GM19351 (cell line): ENCODE data around the gene SPAG16.
"Not testable (repeated sequence)": the region's sequence is repeated elsewhere in the genome, so short reads cannot be mapped to it uniquely, and the experiment has no call there.

ENCODE experiments used
- ATAC-seq: cut with Tn5 transposase; IDR thresholded peaks from one replicate; pipeline ENCODE4 v1.9.1; 2021; ENCODE audit warnings: mild to moderate bottlenecking, moderate library complexity; ENCODE audit not compliant: unreplicated experiment

The SPAG16 gene

GRCh38 chr2:213407027-213407426, 122.8 kb downstream of the SPAG16 start:
- ATAC-seq = not testable (repeated sequence)

GRCh38 chr2:213408426-213409070, 124.3 kb downstream of the SPAG16 start:
- not testable (repeated sequence) for ATAC-seq

DNA sequence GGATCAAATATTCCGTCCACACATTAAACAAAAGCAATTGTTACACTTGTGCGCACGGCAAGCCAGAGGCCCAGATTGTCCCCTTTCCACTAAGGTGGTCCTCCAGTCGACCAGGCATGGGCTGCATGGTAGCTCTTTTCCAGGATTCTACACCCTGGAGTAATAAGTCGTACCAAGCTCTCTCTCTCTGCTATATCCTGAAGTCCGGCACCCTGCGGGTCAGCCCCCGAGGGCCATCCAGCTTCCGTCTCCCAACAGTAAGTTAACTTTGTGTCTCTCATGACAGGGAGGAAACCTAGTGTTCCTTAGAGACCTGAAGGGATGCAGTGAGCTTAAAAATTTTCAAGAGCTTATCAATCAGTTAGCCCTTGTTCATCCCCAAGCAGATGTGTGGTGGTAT, 126.4 kb downstream of the SPAG16 start:
- ATAC-seq = not testable (repeated sequence)

DNA sequence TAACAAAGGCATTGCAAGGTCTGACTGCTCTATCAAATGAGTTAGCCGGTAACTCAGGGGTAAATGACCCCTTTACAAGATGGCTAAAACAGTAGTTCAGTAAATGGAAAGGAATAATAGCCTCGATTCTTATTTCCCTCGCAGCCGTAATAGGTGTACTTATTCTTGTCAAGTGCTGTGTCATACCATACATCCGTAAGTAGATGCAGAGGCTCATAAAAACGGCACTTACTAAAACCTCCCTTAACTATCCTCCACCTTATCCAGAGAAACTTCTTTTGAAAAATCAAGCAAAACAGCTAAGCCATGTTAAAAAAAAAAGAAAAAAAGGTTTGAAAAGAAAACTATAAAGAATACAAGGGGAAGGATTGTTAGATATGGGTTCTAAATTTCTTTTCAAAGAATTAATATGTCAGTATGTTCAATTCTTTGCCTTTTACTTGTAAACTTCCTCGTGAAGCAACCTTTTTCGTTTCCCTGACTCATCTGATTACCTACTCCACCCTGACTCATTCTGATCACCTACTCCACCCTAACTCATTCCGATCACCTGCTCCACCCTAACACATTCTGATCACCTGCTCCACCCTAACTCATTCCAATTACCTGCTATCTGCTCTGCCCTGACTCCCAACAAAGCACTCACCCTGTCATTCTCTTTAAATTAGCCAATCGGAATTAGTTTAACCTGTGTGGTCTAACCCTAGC, 127.5 kb downstream of the SPAG16 start:
- ATAC-seq = no peak

GRCh38 chr2:213415093-213415492, 130.8 kb downstream of the SPAG16 start:
- ATAC-seq = no peak

DNA sequence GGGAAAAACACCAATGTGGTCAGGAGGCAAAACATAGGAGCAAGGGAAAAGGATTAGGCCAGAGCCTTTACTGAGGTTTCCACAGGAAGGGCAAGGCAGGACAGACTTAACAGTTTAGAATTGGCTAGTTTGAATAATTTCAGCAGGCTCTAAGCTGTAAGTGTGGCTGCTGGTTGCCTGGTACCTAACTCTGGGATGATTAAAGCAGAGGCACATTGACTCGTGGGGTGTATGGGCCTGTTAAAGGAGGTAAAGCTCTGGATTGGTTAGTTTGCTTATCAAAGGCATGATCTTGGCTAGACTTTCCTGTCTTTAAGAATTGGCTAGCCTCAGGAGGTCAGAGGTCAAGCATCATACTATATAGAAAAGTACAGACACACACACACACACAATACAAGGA, 132.6 kb downstream of the SPAG16 start:
- no peak for ATAC-seq

DNA sequence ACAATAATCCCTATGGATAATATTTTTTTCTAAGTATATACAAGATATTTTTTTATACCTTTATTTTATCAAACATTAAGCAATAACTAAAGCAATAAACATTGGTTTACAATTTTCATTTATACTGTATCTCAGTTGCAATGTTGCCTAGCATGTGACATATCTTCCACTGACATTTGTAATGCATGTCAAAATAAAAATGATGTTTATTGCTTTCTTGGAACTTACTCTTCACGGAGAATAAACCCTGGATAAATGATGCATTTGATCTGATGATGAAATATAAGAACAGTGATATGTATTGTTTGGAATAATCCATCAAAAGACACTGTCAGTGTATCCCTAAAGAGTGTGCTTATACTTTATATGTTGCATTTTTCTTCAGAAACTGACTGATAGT, 135.7 kb downstream of the SPAG16 start:
- ATAC-seq = no peak

GRCh38 chr2:213420828-213421385, 136.6 kb downstream of the SPAG16 start:
- ATAC-seq = no peak

DNA sequence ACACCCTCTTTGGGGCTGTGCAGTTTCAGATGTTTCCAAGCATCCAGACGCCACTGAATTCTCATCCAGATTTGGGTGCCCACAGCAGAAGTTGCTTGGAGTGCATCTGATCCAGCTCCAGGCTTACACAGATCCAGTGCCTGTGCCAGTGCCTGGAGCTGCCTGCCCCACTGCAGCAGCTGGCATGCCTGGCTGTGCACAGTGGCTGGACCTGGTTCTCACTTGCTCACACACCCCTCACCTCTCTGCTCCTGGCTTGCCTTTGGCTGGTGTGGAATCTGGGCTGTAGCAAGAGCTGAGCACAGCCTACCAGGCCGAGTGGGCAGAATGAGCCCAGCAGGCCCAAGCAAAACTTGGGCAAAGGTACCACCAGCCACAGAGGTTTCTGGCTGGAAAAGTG, 137.9 kb downstream of the SPAG16 start:
- no peak for ATAC-seq

DNA sequence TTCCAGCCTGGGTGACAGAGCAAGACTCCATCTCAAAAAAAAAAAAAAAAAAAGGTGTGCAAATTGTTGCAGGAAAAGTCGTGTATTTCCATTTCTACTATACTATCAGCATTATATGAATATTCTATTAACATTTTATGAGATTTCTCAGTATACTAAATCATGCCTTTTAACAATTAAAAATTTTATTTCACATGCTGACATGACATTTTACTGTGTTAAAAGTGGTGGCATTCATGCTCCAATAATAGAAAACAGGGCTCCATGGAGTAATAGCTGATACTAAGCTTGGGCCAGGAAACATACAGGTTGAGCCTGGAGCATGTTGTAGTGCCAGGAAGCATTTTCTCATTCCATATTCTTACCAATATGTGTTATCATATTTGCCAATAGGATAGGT, 141.4 kb downstream of the SPAG16 start:
- no peak for ATAC-seq

DNA sequence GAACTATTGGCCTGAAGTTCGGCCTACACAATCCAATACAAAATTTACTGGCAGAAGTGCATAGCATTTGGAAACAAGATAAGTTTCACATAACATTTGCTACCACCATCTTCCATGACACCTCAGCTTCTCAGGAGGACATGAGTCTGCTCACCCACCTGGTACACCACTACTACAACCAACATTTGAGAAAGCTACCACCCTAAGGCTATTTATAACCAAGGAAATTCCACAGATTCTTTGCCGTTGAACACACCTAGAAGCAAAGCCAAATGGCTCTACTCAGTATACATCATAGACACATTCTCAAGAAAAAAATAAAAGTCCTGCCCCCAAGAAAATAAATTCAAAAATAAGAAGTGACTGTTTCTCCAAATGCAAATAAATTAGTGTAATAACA, 145.3 kb downstream of the SPAG16 start:
- no peak for ATAC-seq

DNA sequence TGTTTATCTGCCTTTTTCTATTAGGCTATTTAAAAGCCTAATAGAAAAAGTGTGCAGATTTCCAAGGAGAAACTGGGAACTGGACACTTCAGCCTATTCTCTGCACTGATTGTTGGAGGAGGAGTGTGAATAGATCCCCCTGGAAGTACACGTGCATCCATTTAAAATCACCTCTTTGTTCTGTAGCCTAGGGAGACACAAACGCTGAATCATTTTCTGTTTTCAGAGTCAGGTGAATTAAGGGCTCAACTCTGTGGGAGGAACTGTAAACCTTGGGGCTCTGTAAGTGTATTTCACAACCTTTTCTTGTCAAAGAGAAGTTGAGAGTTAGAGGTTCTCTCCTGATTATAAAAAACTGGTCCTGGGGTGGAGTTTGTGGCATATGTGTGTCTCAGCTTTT, 159.7 kb downstream of the SPAG16 start:
- no peak for ATAC-seq

DNA sequence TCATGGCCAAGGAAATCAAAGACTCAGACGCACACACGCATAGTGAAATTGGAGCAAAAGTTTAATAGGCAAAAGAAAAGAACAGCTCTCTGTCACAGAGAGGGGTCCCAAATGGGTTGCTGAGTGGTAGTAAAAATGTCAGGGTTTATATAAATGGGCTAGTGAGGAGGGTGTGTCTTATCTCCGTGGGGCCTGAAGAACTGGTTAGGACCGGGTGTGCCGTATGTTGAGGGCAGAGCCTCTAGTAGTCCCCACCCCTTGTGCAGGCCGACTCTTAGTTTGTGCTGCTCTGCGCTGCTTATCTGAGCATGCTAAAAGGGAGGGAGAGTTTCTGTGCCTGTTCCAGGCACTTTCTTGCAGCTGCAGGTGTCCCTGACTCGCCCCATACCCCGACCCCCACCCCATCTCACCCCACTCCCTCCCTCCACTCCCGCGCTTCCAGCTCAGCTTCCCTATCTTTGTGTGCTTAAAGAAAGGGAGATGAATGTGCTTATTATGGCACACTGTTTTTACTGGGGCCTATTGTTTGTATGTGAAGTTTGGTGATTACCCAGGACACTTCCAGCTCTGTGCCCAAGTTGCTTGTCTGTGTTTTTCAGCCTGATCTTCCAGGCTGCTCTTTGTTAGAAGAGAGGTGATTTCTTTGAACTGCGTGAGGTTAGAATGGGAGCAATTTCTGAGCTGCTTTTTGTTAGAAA, 167.4 kb downstream of the SPAG16 start:
- no peak for ATAC-seq

GRCh38 chr2:213455316-213456008, 171.2 kb downstream of the SPAG16 start:
- no peak for ATAC-seq

GRCh38 chr2:213475433-213475832, 191.2 kb downstream of the SPAG16 start:
- no peak for ATAC-seq

DNA sequence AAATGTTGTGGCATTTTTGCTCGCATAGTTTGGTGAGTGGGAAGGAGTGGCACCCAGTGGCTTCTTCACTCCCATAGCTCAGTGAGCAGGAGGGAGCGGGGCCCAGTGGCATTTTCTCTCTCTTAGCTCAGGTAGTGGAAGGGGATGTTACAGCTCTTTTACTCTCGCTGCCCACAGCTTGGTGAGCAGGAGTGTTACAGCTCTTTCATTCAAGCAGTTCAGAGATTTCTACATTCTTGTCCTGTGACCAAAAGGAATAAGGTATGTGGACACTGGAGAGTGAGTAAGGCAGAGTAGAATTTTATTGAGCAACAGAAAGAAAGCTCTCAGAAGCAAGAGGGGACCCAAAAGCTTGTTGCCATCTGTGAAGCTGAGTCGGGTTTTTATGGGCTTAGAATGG, 192.4 kb downstream of the SPAG16 start:
- no peak for ATAC-seq

DNA sequence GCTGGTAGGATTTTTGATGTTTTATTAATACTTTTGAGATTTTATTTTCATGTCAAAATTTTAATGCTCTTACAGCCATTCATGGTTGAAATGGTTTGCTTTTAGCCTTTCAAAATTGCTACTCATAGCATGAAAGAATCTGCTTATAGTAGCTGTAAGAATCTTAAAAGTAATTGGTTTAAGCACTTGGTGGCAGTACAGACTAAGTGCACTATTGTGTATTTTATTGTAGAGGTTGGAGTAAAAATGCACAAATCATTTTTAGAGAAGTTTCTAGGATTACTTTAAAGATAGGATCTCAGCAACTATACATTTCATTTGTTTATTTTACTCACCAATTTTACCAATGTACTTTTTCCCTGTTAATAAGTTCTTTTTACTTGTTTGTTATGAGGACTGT, 205.8 kb downstream of the SPAG16 start:
- no peak for ATAC-seq

- no peak for ATAC-seq
Observed at GRCh38 chr2:213491376-213491775, 207.1 kb downstream of the SPAG16 start.

DNA sequence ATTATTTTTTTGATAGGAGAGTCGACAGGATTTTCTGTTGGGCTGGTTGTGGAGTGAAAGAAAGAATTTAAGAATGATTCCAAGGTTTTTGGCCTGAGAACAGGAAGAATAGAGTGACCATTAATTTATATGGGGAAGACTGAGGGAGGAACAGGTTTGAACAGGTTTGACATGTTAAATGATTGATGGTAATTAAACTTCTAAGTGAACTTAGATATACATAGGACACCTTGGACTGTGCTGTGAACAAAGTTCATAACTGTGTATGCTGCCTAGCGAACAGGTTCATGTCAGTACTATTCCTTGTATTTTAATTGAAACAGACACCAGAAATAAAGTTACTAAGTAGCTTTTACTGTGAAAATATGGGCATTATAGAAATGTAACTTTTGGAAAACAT, 212.0 kb downstream of the SPAG16 start:
- ATAC-seq = no peak

DNA sequence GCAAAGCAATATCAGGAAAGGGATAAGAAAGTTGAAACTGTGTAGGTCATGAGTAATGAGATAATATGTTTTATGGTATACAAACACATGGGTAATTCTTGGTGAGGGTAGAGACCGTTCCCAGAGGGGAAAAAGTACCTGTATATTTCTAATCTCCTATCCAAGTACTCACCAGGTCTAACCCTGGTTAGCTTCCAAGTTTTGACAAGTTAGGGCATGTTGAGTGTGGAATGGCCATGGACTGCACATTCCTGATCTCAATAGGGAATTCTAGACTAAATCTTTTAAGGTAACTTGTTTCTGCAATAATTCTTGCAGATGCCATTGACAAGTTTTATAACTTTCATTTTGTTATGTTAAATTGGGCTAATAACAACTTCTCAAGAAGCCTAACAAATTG, 216.6 kb downstream of the SPAG16 start:
- no peak for ATAC-seq

GRCh38 chr2:213524164-213524563, 239.9 kb downstream of the SPAG16 start:
- no peak for ATAC-seq
